ENCODE results near the gene PAN3.
"Not testable (repeated sequence)": the region's sequence is repeated elsewhere in the genome, so short reads cannot be mapped to it uniquely, and the experiment has no call there.

- TF ChIP-seq, protein P1, sequence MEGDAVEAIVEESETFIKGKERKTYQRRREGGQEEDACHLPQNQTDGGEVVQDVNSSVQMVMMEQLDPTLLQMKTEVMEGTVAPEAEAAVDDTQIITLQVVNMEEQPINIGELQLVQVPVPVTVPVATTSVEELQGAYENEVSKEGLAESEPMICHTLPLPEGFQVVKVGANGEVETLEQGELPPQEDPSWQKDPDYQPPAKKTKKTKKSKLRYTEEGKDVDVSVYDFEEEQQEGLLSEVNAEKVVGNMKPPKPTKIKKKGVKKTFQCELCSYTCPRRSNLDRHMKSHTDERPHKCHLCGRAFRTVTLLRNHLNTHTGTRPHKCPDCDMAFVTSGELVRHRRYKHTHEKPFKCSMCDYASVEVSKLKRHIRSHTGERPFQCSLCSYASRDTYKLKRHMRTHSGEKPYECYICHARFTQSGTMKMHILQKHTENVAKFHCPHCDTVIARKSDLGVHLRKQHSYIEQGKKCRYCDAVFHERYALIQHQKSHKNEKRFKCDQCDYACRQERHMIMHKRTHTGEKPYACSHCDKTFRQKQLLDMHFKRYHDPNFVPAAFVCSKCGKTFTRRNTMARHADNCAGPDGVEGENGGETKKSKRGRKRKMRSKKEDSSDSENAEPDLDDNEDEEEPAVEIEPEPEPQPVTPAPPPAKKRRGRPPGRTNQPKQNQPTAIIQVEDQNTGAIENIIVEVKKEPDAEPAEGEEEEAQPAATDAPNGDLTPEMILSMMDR (IDR thresholded peaks at IDR 0.05): not testable (repeated sequence)
- TF ChIP-seq EP300 (IDR thresholded peaks at IDR 0.05): not testable (repeated sequence)
Observed at GRCh38 chr13:28101886-28102285, 36.5 kb upstream of the PAN3 start.
